ENCODE measurements around the gene GLI2. TPM values are rescaled to one million over a fixed set of nuclear protein-coding genes. Genes with fewer than 3 reads are reported as not detected.

The GLI2 gene
- total RNA-seq, 1 experiment from 2014 or later, result 6.2 TPM

DNA sequence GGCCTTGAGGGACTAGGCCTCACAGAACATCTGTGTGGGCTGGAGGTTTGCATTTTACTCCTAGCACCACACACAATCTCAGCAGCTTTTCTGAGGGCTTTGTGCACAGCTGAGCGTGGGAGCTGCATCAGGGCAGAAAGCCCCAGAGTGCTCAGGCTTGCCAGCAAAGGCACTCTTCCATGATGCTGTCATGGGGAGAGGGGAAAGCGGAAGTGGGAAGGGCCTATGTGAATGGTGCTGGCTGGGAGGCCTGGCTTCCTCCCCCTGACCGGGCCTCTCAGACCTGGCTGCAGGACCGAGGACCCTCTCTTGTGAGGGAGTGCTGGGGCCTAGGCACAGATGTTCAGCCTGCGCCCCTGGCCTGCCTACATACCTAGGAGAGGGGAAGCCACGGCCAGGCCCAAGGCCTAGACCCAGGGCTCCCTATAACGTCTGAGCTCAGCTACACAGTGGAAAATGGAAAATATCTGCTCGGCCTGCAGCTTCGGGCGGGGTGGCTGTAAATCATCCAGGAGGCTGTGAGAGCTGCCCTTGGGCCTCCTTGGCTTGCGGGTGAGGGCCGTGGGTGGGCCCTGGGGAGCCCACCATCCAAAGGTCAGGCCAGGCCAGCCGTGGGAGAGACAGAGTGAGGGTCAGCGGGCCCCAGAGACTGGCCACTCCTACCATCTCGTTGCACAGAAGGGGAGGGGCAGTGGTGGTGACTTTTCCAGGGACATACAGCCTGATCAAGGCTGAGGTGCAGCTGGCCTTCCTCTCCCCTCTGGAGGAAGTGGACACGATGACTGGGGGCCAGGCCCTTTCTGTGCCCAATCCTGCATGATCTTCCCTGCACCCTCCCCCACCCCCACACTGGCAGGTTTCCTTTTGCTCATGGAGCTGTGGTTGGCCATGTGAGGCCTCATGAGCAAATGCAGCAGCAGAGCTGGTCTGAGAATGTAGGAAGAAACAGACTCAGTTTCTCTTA is 22.8 kb downstream of the GLI2 start:
- H3K9me3 ChIP-seq (ENCODE audit: control insufficient read depth, insufficient read depth, low read depth, low read length), result no peaks in the 10 kb centered on the region
- no peaks in the 10 kb centered on the region for H3K27me3 ChIP-seq (ENCODE audit: control insufficient read depth, insufficient read depth, low read length)
- ChIA-PET CTCF (no interaction called here), POLR2A (no interaction called here)
- intact Hi-C loops (cut with micrococcal nuclease; ENCODE audit: unreplicated experiment), result no loop called here
- in situ Hi-C loops (cut with HindIII; ENCODE audit: low pct_unique_long_range_greater_than_20kb, low sequenced_read_pairs), result no loop called here
- no peak overlapping the region for H3K4me3 ChIP-seq (ENCODE audit: low read depth in 2 of 2, low read length in 2 of 2)
- H3K36me3 ChIP-seq (ENCODE audit: control insufficient read depth, insufficient read depth, low read length), result no peaks in the 10 kb centered on the region
- TF ChIP-seq, protein P1, sequence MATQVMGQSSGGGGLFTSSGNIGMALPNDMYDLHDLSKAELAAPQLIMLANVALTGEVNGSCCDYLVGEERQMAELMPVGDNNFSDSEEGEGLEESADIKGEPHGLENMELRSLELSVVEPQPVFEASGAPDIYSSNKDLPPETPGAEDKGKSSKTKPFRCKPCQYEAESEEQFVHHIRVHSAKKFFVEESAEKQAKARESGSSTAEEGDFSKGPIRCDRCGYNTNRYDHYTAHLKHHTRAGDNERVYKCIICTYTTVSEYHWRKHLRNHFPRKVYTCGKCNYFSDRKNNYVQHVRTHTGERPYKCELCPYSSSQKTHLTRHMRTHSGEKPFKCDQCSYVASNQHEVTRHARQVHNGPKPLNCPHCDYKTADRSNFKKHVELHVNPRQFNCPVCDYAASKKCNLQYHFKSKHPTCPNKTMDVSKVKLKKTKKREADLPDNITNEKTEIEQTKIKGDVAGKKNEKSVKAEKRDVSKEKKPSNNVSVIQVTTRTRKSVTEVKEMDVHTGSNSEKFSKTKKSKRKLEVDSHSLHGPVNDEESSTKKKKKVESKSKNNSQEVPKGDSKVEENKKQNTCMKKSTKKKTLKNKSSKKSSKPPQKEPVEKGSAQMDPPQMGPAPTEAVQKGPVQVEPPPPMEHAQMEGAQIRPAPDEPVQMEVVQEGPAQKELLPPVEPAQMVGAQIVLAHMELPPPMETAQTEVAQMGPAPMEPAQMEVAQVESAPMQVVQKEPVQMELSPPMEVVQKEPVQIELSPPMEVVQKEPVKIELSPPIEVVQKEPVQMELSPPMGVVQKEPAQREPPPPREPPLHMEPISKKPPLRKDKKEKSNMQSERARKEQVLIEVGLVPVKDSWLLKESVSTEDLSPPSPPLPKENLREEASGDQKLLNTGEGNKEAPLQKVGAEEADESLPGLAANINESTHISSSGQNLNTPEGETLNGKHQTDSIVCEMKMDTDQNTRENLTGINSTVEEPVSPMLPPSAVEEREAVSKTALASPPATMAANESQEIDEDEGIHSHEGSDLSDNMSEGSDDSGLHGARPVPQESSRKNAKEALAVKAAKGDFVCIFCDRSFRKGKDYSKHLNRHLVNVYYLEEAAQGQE (IDR thresholded peaks at IDR 0.05; ENCODE audit: insufficient read depth in 1 of 2, low read depth in 2 of 2, low read length in 1 of 2), result no peak
- TF ChIP-seq POLR2AphosphoS5 (IDR thresholded peaks at IDR 0.05; ENCODE audit: low read depth, low read length) (no peak), TCF7L2 (IDR thresholded peaks at IDR 0.05; ENCODE audit: low read depth, low read length) (no peak), SIN3A (IDR thresholded peaks at IDR 0.05; ENCODE audit: borderline replicate concordance, insufficient read depth, low read depth, low read length) (no peak)
- TF ChIP-seq, protein P2, sequence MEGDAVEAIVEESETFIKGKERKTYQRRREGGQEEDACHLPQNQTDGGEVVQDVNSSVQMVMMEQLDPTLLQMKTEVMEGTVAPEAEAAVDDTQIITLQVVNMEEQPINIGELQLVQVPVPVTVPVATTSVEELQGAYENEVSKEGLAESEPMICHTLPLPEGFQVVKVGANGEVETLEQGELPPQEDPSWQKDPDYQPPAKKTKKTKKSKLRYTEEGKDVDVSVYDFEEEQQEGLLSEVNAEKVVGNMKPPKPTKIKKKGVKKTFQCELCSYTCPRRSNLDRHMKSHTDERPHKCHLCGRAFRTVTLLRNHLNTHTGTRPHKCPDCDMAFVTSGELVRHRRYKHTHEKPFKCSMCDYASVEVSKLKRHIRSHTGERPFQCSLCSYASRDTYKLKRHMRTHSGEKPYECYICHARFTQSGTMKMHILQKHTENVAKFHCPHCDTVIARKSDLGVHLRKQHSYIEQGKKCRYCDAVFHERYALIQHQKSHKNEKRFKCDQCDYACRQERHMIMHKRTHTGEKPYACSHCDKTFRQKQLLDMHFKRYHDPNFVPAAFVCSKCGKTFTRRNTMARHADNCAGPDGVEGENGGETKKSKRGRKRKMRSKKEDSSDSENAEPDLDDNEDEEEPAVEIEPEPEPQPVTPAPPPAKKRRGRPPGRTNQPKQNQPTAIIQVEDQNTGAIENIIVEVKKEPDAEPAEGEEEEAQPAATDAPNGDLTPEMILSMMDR (IDR thresholded peaks at IDR 0.05), result no peak
- H3K27ac ChIP-seq (ENCODE audit: low read length), result no peak overlapping the region
- H3K4me1 ChIP-seq (ENCODE audit: control insufficient read depth, insufficient read depth, low read length), result peaks cover 9% of the 10 kb centered on the region; the same call in 1 of the 2 replicates
- DNase-seq (ENCODE audit: low read depth, low spot score) (no peak), ATAC-seq (peak; percentile 51)
- BruUV-seq (replicated peaks), result no TSS peak

DNA sequence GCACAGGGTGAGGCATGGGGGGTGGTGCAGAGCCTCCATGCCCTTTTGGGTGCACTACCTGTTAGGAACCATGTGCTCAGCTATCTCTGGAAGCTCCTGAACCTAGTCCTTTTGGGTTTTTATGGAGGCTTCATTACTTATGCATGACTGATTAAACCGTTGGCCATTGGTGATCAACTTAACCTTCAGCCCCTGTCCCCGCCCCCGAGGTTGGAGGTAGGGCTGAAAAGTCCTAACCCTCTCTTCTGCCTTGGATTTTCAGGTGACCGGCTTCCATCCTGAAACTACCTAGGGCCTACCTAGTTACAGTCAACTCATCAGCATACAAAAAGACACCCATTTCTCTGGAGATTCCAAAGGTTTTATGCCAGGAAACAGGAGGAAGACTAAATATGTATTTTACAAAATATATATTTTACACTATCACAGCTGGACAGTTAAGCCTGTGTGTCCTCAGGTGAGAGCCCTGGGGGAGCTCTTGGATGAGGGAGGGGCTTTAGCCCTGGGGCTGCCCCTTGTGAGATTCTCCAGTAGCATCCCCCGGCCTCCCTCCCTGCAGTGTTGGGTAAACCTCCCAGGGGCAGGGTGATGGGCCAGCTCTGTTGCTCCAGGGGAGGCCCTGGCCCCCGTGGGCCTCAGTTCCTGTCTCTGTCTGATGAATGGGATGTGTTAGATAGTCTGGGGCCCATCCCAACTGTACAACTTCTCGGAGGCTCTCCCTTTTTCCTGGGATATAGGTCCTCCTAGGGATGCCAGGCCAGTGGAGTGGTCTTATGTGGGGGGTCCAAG is 24.1 kb downstream of the GLI2 start:
- Histone ChIP-seq H3K27ac (ENCODE audit: low read length) (no peak overlapping the region), H3K4me3 (ENCODE audit: low read depth in 2 of 2, low read length in 2 of 2) (no peak overlapping the region), H3K27me3 (ENCODE audit: control insufficient read depth, insufficient read depth, low read length) (no peaks in the 10 kb centered on the region), H3K4me1 (ENCODE audit: control insufficient read depth, insufficient read depth, low read length) (peaks cover 9% of the 10 kb centered on the region; the same call in 1 of the 2 replicates), H3K36me3 (ENCODE audit: control insufficient read depth, insufficient read depth, low read length) (no peaks in the 10 kb centered on the region), H3K9me3 (ENCODE audit: control insufficient read depth, insufficient read depth, low read depth, low read length) (no peaks in the 10 kb centered on the region)
- ATAC-seq (no peak), DNase-seq (ENCODE audit: low read depth, low spot score) (no peak)
- in situ Hi-C loops (cut with HindIII; ENCODE audit: low pct_unique_long_range_greater_than_20kb, low sequenced_read_pairs), result no loop called here
- ChIA-PET POLR2A (no interaction called here), CTCF (no interaction called here)
- TF ChIP-seq, protein P2 (IDR thresholded peaks at IDR 0.05), result no peak
- TF ChIP-seq TCF7L2 (IDR thresholded peaks at IDR 0.05; ENCODE audit: low read depth, low read length) (no peak), POLR2AphosphoS5 (IDR thresholded peaks at IDR 0.05; ENCODE audit: low read depth, low read length) (no peak), SIN3A (IDR thresholded peaks at IDR 0.05; ENCODE audit: borderline replicate concordance, insufficient read depth, low read depth, low read length) (no peak)
- intact Hi-C loops (cut with micrococcal nuclease; ENCODE audit: unreplicated experiment), result no loop called here
- BruUV-seq (replicated peaks), result no TSS peak
